T1000 (cell line): ENCODE measurements around the gene TATDN3.
"Not testable (repeated sequence)": the region's sequence is repeated elsewhere in the genome, so short reads cannot be mapped to it uniquely, and the experiment has no call there.

ENCODE experiments used
- DNase-seq: peaks from one replicate; lab custom pipeline; 2025; ENCODE audit warnings: mixed read lengths; lab: John Stamatoyannopoulos, UW

Gene TATDN3, protein sequence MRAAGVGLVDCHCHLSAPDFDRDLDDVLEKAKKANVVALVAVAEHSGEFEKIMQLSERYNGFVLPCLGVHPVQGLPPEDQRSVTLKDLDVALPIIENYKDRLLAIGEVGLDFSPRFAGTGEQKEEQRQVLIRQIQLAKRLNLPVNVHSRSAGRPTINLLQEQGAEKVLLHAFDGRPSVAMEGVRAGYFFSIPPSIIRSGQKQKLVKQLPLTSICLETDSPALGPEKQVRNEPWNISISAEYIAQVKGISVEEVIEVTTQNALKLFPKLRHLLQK

GRCh38 chr1:212791676-212792395, at the start of gene TATDN3, which contains the start of gene NSL1:
Gene TATDN3, plus strand, starts transcription at chr1:212791894. Its CDS starts 28 bp downstream, at chr1:212791922.
Gene NSL1, minus strand, starts transcription at chr1:212791777. Its CDS starts 14 bp downstream, at chr1:212791763.
- peak; percentile 92 for DNase-seq

- DNase-seq: no peak
These were observed 47.7 kb upstream of the TATDN3 start for GRCh38 chr1:212743901-212744475.

DNA sequence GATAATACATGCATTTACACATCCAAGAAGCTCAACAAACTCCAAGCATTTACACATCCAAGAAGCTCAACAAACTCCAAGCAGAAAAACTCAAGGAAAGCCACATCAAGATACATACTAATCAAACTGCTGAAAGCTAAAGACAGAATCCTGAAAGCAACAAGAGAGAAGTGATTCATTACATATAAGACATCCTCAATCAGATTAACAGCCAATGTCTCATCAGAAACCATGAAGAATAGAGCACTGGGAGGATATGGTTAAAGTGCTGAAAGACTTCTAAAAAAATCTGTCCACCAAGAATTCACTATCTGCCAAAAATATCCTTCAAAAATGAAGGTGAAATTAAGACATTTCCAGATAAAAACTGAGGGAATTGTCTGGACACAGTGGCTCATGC, 46.4 kb upstream of the TATDN3 start:
- no peak for DNase-seq

GRCh38 chr1:212746546-212746945, 45.1 kb upstream of the TATDN3 start:
- DNase-seq: no peak

- no peak for DNase-seq
These were observed 41.7 kb upstream of the TATDN3 start for GRCh38 chr1:212749821-212750535.

DNA sequence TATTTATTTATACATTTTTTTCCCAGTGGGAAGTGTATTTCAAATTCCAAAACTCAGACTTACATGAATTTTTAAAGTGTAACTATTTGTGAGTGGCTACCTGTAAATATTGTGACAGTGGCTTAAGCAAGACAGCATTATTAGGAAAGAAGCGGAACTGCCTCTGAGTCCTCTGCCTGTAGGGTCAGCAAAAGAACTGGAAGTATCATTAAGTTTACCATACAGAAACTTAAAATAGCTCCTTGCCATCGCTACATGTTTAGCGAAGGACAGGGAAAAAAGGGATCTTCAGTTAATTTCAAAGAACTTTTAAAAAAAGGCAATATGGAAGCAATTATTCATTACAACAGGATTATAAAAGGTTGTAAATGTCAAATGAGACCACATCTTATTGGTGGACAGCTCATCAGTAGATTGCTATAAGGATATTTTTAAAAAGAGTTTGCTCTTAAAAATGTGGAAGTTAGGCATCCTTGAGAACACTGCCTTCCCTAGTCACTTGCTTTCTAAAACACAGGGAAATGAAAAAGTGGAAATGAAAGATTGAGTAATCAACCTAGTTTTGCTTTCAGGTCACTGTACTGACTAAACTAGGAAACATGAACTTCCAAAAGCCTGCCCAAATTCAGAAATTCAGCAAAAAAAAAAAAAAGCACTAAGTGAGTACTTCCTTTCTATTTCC, 39.3 kb upstream of the TATDN3 start:
- DNase-seq: no peak

- DNase-seq: no peak
These were observed 38.7 kb upstream of the TATDN3 start for GRCh38 chr1:212752934-212753497.

GRCh38 chr1:212753749-212754148, 37.9 kb upstream of the TATDN3 start:
- no peak for DNase-seq

DNA sequence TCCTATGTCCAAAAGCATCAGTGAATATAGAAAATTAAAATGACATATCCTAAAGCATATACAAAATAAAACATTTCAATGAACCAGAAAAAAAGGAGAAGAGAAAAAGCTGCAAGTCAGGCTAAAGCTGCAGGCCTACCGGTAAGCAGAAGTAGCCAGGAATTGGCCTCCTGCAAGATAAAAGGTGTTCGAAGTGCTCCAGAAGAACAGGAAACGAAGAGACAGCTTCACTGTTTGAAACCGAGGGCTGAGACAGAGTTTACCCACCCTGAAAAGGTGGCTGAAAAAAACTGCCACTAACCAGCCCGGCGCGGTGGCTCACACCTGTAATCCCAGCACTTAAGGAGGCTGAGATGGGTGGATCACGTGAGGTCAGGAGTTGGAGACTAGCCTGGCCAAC, 37.5 kb upstream of the TATDN3 start:
- DNase-seq: no peak

DNA sequence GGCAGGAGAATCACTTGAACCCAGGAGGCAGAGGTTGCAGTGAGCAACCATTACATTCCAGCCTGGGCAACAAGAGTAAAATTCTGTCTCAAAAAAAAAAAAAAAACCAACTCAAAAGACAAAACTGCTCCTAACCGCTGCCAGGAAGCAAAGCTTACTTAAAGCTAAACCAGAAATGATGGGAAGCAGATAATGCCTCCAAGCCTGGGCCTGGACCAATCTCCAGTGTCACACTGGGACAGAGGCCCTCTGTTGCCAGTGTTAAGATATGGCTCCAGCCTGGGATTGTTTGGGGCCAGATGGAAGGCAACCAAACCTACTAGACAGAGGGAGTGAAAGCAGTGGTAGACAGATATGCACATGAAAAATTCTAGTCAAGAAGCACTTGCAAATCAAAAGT, 37.0 kb upstream of the TATDN3 start:
- DNase-seq: no peak

DNA sequence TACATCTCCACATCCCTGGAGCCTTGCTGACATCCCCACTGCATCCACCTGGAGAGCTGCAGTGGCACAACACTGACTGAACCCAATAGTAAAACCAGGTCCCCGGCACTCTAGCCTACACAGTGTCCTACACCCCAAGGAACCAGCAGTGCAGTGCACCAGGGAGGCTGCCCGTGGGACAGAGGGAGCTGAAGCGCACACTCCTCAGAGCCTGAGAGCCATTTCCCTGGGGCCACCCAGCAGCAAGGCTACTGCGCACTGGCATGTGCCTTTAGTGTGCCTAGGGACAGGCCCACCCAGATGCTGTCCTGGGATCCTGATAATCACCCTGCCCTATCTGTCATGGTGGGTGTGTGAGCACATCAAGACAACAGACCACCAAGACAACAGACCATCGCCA, 32.0 kb upstream of the TATDN3 start:
- DNase-seq: no peak

- no peak for DNase-seq
These were observed 31.4 kb upstream of the TATDN3 start for GRCh38 chr1:212760126-212760823.

DNA sequence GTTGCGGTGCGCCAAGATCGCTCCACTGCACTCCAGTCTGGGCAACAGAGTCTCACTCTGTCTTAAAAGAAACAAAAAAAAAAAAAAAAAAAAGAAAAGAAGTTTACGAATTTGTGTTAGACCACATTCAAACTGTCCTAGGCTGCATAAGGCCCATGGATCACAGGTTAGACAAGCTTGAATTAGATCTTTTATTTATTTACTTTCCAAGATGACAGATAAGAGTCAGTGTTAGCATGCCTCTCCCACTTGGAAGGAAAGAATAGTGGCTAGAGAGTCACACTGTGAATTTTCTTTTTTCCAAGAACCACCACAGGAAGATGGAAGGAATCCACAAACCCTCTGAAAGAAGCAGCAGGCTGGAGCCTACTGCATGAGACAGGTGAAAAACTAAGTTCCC, 29.5 kb upstream of the TATDN3 start:
- DNase-seq: no peak

DNA sequence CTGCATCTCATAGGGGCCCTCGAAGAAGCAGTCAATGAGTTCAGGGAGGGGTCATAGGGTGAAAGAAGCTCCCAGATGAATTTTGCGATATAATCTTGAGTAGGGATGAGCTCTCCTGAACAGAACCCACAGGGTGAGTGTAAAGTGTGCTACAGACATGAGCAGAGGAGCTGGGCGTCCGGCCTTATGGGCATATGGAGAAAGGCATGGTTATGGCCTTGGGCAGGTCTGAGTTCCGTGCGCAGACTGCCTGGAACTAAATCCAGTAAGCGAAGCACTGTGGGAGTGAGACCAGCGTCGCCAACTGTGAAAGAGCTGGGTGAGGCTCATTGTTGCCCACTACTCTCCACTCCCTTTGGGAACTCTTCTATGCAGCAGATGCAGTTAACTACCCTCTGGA, 28.9 kb upstream of the TATDN3 start:
- no peak for DNase-seq

DNA sequence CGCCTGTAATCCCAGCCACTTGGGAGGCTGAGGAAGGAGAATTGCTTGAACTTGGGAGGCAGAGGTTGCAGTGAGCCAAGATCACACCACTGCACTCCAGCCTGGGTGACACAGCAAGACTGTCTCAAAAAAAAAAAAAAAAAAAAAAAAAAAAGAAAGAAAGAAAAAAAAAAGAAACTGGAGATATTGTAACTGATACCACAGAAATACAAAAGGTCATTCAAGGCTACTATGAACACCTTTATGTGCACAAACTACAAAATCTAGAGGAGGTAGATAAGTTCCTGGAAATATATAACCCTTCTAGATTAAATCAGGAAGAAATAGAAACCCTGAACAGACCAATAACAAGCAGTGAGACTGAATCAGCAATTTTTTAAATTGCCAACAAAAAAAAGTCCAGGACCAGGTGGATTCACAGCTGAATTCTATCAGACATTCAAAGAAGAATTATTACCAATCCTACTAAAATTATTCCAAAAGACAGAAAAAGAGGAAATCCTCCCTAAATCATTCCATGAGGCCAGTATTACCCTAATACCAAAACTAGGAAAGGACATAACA, 26.9 kb upstream of the TATDN3 start:
- not testable (repeated sequence) for DNase-seq

- not testable (repeated sequence) for DNase-seq
These were observed 24.9 kb upstream of the TATDN3 start for GRCh38 chr1:212766825-212767224.

- DNase-seq: no peak
These were observed 22.1 kb upstream of the TATDN3 start for GRCh38 chr1:212769459-212770167.

DNA sequence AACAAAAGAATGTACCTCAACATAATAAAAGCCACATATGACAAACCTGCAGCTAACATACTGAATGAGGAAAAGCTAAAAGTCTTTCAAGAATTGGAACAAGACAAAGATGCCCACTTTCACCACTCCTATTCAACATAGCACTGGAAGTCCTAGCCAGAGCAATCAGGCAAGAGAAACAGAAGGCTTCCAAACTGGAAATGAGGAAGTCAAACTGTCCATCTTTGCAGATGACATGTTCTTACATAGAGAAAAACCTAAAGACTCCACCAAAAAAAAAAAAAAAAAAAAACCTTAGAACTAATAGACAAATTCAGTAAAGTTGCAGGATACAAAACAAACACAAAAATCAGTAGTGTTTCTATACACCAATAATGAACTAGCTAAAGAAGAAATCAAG, 20.4 kb upstream of the TATDN3 start:
- no peak for DNase-seq

- DNase-seq: no peak
These were observed 18.7 kb upstream of the TATDN3 start for GRCh38 chr1:212773011-212773410.

GRCh38 chr1:212774584-212774983, 17.1 kb upstream of the TATDN3 start:
- DNase-seq: no peak
